RPMI8226 (cell line): ENCODE measurements around the gene SLC30A5.

ENCODE experiments used
- DNase-seq: peaks from one replicate; pipeline ENCODE4 v3.0.0-alpha.2; 2015

SLC30A5 gene

DNA sequence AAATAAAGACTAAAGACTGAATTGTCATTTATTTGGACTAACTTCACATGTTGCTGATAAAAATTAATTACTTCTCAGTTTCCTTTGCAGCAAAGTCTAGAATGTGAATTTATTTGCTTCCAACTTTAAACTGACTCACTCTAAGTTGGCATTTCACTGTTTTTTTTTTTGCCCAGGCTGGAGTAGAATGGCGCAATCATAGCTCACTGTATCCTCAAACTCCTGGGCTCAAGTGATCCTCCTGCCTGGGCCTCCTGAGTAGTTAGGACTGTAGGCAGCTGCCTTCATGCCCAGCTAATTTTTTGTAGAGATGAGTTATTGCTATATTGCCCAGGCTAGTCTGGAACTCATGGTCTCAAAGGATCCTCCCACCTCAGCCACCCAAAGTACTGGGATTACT is 76.7 kb downstream of the SLC30A5 start:
- DNase-seq, result no peak

GRCh38 chr5:69170969-69171368 is 77.2 kb downstream of the SLC30A5 start:
- DNase-seq, result no peak
